Measurements from ENCODE around the gene NPY4R2.
"Not testable (repeated sequence)": the region's sequence is repeated elsewhere in the genome, so short reads cannot be mapped to it uniquely, and the experiment has no call there.

NPY4R2 gene

GRCh38 chr10:47918475-47918874 lies at the start of gene NPY4R2:
NPY4R2 (plus strand) TSS chr10:47918662; CDS start chr10:47921988, 3,326 bp downstream.
- DNase-seq = not testable (repeated sequence)

- not testable (repeated sequence) for DNase-seq
These were observed 47.6 kb upstream of the NPY4R2 start for GRCh38 chr10:47870887-47871286.

DNA sequence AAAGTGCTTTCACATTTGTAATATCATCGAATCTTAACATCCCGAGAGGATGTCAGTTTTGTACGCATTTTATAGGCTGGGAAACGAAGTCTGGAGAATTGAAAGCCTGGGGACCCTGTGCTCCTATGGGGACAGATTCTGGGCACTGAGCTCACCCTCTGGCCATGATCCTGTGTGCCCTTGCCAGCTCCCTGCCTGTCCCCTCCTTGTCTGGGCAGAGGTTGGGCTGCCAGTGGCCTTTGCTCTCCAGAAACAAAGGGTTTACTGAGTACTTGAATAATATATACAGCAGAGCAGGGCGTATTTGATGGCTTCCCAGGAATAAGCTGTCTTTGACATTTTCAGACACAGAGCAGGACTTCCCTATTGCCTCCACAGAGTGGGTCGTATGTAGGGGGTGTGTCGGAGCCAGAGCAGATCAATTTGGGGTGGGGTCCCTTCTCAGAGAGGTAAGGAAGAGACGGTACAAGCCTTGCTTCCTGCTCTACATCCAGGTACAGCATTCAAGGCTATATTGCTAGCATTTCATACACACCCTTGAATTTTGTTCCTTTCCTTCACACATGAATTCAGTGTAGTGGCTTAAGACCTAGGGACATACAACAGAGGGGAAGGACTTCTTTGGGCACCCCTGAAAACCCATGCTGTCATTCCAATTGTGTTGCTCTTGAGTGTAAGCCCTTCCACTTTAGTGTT lies 46.8 kb upstream of the NPY4R2 start:
- not testable (repeated sequence) for DNase-seq

DNA sequence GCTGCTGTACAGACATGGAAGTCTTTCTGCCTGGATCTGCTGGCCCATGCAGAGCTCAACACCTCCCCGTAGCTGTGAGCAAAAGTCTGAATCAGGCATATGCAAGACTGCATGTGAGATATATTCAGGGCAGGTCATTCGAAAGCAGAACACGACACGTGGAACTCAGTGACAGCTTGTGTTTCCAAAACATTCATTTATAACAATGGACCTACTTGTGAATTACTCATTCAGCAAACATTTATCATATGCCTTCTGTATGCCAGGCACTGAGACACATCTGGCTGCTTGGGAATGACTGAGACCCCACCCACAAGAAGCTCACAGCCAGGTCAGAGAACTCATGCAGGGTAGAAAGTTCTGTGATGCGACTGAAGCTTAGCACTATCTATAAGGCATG lies 46.2 kb upstream of the NPY4R2 start:
- not testable (repeated sequence) for DNase-seq

DNA sequence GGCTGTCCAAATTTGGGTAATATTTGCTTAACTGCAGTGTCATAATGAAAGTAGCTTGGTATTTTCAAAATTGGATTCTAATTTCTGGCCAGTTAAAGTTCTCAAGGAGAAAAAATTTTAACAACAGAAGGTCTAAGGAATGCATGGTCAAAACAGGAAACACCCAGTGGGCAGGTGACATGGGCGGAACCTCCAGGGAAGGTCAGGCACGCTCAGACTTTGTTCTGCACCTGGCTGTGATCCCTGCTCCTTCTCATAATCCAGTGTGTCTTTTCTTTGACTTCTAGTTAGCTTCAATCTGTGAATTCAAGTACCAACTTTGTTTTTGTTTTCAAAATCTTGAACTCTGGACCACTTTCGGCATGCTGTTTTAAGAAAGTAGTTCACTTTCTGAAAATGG lies 34.2 kb upstream of the NPY4R2 start:
- not testable (repeated sequence) for DNase-seq

GRCh38 chr10:47884934-47885333 lies 33.5 kb upstream of the NPY4R2 start:
- DNase-seq = not testable (repeated sequence)

DNA sequence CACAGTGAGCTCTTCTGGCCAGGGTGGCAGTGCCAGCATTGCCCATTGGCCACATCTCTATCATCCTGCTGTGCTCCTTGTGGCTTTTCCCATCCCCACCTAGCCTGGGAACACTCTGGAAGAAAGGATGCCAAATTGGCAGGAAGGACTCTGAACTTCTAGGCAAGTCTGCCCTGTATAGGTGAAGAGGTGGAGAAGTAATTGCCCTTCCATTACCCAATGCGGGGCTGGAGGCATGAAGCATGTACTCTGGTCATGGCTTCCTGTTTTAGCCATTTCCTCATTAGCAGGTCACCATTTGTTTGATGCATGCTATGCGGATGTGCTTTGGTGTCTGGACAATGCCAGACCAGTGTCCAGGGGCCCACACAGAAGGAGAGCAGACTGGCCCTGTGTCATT lies 32.1 kb upstream of the NPY4R2 start:
- not testable (repeated sequence) for DNase-seq

DNA sequence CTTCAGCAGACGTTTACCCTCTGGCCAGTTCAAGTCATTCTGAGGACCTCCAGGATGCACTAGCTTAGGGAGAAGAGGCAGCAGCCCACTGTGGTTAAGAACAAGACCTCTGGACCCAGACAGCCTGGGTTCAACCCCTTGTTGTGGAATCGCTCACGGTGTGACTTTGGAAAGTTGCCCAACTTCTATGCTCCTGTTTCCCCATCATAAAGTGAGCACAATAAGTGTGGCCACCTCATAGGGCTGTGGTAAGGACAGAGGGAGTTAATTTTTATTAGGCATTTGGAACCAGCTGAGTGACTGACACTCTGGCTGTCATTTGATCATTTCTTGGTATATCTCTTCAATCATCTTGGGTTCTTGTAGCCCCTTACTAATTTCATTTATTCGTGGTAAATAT lies 31.6 kb upstream of the NPY4R2 start:
- not testable (repeated sequence) for DNase-seq

GRCh38 chr10:47890737-47891136 lies 27.7 kb upstream of the NPY4R2 start:
- not testable (repeated sequence) for DNase-seq

- not testable (repeated sequence) for DNase-seq
These were observed 25.8 kb upstream of the NPY4R2 start for GRCh38 chr10:47892494-47893261.

GRCh38 chr10:47894571-47894970 lies 23.9 kb upstream of the NPY4R2 start:
- not testable (repeated sequence) for DNase-seq

- DNase-seq = not testable (repeated sequence)
These were observed 20.6 kb upstream of the NPY4R2 start for GRCh38 chr10:47897813-47898212.

- DNase-seq = not testable (repeated sequence)
These were observed 9.1 kb upstream of the NPY4R2 start for GRCh38 chr10:47909333-47909732.

- DNase-seq = not testable (repeated sequence)
These were observed 8.0 kb upstream of the NPY4R2 start for GRCh38 chr10:47910486-47910885.

GRCh38 chr10:47914052-47914451 lies 4.4 kb upstream of the NPY4R2 start:
- DNase-seq = not testable (repeated sequence)

- not testable (repeated sequence) for DNase-seq
These were observed 2.5 kb upstream of the NPY4R2 start for GRCh38 chr10:47915849-47916548.

- DNase-seq = not testable (repeated sequence)
These were observed 2.1 kb downstream of the NPY4R2 start for GRCh38 chr10:47920610-47921009.

- DNase-seq = not testable (repeated sequence)
These were observed 4.0 kb downstream of the NPY4R2 start for GRCh38 chr10:47922503-47922902.

DNA sequence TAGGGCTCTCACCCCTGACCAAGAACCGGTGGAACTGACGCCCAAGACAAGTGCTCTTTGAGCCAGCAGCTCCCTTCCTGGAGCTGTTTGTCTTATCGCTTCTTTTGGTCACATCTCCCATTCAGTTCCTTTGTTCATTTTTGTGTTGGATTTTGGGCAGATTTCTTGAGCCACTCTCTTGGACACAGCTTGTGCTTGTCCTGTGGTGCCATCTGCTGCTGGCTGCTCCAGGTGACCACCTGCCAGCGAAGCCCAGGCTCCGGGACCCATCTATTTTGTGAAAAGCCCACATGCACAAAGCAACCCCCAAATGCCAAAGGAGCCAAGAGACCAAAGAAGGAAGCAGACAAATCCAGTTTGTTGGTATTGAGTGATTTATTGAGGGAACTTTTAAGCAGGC lies 6.2 kb downstream of the NPY4R2 start:
- DNase-seq = not testable (repeated sequence)

DNA sequence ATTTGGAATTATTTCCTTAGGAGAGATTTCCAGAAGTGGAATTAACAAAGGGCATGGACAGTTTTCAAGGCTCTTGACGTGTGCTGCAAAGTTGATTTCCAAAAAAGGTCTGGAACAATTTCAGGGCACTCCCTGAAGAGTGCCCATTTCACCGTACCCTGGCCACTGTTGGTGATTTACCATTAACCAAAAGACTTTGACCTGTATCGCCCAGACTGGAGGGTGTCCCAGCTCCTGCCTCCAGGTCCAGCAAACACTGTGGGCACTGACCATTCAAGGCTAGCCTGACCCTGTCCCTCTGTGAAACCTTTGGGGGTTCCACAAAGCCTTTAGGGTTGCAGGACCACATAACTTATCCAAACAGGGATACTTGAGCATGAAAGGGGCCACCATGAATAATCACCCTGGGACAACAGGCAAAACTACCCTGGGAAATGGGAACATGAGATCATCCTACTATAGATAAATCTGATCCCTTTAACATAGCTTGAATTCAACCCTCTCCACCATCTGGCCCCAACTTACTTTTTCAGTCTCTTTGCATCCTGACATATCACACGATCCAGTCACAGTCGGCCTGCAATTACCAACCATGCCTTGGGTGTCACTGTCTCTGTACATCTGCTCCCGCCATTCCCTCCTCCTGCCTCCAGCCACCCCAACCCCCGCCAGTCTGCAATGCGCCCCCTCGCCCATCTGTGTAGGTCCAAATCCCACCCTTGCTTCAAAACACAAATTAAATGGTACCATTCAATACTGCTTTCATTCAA lies 8.9 kb downstream of the NPY4R2 start:
- DNase-seq = not testable (repeated sequence)

DNA sequence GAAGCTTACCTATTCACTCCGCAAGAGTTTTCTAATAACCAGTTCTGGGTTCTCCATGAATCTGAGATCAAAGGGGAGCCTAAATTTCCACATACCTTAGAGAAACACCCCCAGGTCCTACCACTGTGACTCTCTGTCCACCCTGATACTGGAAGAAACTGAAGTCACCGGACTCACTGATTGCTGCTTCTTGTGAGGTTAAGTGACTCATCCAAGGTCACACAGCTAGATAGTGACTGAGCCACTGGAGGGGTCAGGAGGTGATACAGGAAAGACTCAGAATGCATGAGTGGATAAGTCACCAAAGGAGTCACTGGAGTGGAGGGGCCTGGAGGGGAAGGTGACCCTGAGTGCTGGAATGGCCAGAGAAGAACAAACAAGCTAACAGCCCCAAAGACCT lies 9.8 kb downstream of the NPY4R2 start:
- not testable (repeated sequence) for DNase-seq

DNA sequence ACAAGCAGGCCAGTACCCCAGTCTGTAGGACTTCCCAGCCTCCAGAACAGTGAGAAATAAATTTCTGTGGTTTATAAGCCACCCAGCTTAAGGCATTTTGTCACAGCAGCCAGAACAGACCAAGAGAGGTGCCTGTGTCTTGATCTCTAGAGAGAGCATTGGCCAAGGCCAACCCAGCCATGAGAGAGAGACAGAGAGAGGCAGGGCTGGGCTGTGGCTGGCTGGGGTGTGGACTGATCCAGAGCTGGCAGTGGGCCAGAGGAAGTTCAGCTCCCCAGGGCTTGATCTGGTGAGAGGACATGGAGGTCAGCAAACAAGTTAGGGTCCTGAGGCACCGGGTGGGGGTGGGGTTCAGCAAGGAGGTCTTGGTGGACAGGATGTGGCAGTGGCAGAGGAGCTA lies 14.4 kb downstream of the NPY4R2 start:
- not testable (repeated sequence) for DNase-seq

DNA sequence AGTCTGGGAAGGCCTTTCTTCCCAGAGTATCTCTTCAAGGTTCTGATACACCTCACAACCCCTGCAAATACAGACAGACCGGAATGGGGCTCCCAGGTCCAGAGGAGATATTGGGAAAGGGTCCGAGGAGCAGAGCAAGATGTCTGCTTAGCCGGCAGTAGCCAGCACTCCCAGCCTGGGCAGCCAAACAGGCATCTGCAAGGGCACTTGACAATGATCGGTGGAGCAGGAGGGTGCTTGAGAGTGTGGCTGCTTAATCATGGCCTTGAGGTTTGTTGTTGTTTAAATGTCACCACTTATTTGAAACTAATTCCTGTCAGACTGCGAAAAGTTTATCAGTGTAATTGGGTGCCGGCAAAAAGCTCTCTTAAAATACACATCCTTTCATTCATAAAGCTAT lies 15.0 kb downstream of the NPY4R2 start:
- DNase-seq = not testable (repeated sequence)

Data from islet precursor cell (in vitro differentiated cells).